Gastrocnemius medialis (tissue), 4 donors: ENCODE measurements around the gene KDM1A. TPM values are rescaled to one million over a fixed set of nuclear protein-coding genes. Genes with fewer than 3 reads are reported as not detected.

ENCODE experiments used
- ATAC-seq, 2 donors: fragments of 150-250 bp; one replicate each; pipeline ENCODE4 v1.9.1; 2016
- DNase-seq, 2 donors: peaks; one replicate each; pipeline ENCODE4 v3.0.0-alpha.2; 2019
- H3K27ac ChIP-seq, 4 donors: fragments of 200-600 bp; sonication (generic); 1 replicate in 1 of 4; 2 replicates in 3 of 4; pipeline ENCODE4 v1.5.1; 2016 to 2018; ENCODE audit warnings: mild to moderate bottlenecking in 2 of 4, moderate library complexity in 1 of 4
- H3K27me3 ChIP-seq, 3 donors: fragments of 200-600 bp; sonication (generic) in 2 of 3; 1 replicate in 1 of 3; 2 replicates in 2 of 3; pipeline versions ENCODE4 v1.5.1 to v1.6.0; 2016 to 2019; ENCODE audit warnings: mild to moderate bottlenecking in 1 of 3, moderate library complexity in 1 of 3
- H3K36me3 ChIP-seq, 2 donors: fragments of 200-600 bp; sonication (generic) in 1 of 2; one replicate each; pipeline ENCODE4 v1.5.1; 2017 to 2018
- H3K4me1 ChIP-seq, 2 donors: fragments of 200-600 bp; sonication (generic) in 1 of 2; one replicate each; pipeline ENCODE4 v1.5.1; 2016 to 2017; ENCODE audit warnings: mild to moderate bottlenecking in 2 of 2
- H3K4me3 ChIP-seq, 4 donors: fragments of 200-600 bp; sonication (generic) in 3 of 4; 1 replicate in 1 of 4; 2 replicates in 3 of 4; pipeline ENCODE4 v1.5.1; 2016 to 2019; ENCODE audit warnings: mild to moderate bottlenecking in 2 of 4
- H3K9me3 ChIP-seq, 3 donors: fragments of 200-600 bp; sonication (generic) in 2 of 3; 1 replicate in 1 of 3; 2 replicates in 2 of 3; pipeline ENCODE4 v1.5.1; 2016 to 2019
- CTCF ChIP-seq, 5 experiments: fragments of 450-650 bp in 3 of 5; fragments of 200-600 bp in 2 of 5; sonication (generic) in 2 of 5; IDR thresholded peaks in 4 of 5; conservative IDR thresholded peaks in 1 of 5; 1 replicate in 4 of 5; 2 replicates in 1 of 5; pipeline ENCODE4 v1.5.1; 2016 to 2019; ENCODE audit warnings: antibody characterized with exemption in 5 of 5, mild to moderate bottlenecking in 3 of 5, moderate library complexity in 3 of 5
- POLR2A ChIP-seq, 2 donors: fragments of 450-650 bp; IDR thresholded peaks; one replicate each; pipeline ENCODE4 v1.6.1; 2017; ENCODE audit warnings: antibody characterized with exemption in 2 of 2, mild to moderate bottlenecking in 2 of 2, moderate library complexity in 2 of 2
- in situ Hi-C, 4 donors: fragments of 200-750 bp; cut with MboI; loops; one replicate each; pipeline versions ENCODE4 v1.15.0 to v1.8.0; 2017; ENCODE audit warnings: low sequenced_read_pairs in 4 of 4
- intact Hi-C: fragments of 100-400 bp; cut with DNase I; formaldehyde crosslinking; loops from one replicate; pipeline ENCODE4 v1.15.1; 2023; ENCODE audit warnings: low total_unique reads
- microRNA-seq, 2 donors: library from miRNA; unstranded; fragments of <30 nt; microRNA quantifications; one replicate each; pipeline ENCODE4, GENCODE V29; 2016; ENCODE audit warnings: borderline replicate concordance in 2 of 2
- total RNA-seq, 4 donors: library from RNA; depleted of rRNA; stranded (reverse); fragments of >200 nt; gene quantifications; one replicate each; pipeline versions ENCODE4 v1.1.0 to v1.2.3, GENCODE V29; 2016

The KDM1A gene
- total RNA-seq, 4 donors from 2014 or later: 46.0 to 76.2 (median 58.7) TPM

- H3K4me3 ChIP-seq: no peak overlapping the region
- DNase-seq: no peak
- H3K4me1 ChIP-seq: peaks cover 15 to 17% of the 10 kb centered on the region in 2 donors
- H3K27ac ChIP-seq: no peak overlapping the region
- intact Hi-C loops: no loop called here
- in situ Hi-C loops: no loop called here
- no peak for TF ChIP-seq CTCF (IDR thresholded peaks at IDR 0.05 in 4 of 5, conservative IDR thresholded peaks at IDR 0.05 in 1 of 5)
- TF ChIP-seq POLR2A (IDR thresholded peaks at IDR 0.05): no peak
- no peaks in the 10 kb centered on the region for H3K36me3 ChIP-seq
- H3K9me3 ChIP-seq: no peaks in the 10 kb centered on the region
- H3K27me3 ChIP-seq: no peaks in the 10 kb centered on the region
- no peak for ATAC-seq
Measured at GRCh38 chr1:23126801-23127200, 107.5 kb downstream of the KDM1A start.

GRCh38 chr1:23129846-23130245 lies 110.6 kb downstream of the KDM1A start:
- TF ChIP-seq POLR2A (IDR thresholded peaks at IDR 0.05) (no peak), CTCF (IDR thresholded peaks at IDR 0.05 in 4 of 5, conservative IDR thresholded peaks at IDR 0.05 in 1 of 5) (no peak)
- no peak for ATAC-seq
- Histone ChIP-seq H3K4me1 (peaks cover 0 to 4% of the 10 kb centered on the region in 2 donors), H3K27ac (no peak overlapping the region), H3K9me3 (no peaks in the 10 kb centered on the region), H3K27me3 (no peaks in the 10 kb centered on the region), H3K4me3 (no peak overlapping the region), H3K36me3 (no peaks in the 10 kb centered on the region)
- intact Hi-C loops: no loop called here
- in situ Hi-C loops: no loop called here
- no peak for DNase-seq

GRCh38 chr1:23132033-23132432 lies 112.8 kb downstream of the KDM1A start:
- DNase-seq (no peak), ATAC-seq (no peak)
- H3K9me3 ChIP-seq: no peaks in the 10 kb centered on the region
- no peaks in the 10 kb centered on the region for H3K36me3 ChIP-seq
- no peak for TF ChIP-seq CTCF (IDR thresholded peaks at IDR 0.05 in 4 of 5, conservative IDR thresholded peaks at IDR 0.05 in 1 of 5)
- TF ChIP-seq POLR2A (IDR thresholded peaks at IDR 0.05): no peak
- H3K4me3 ChIP-seq: no peak overlapping the region
- no peaks in the 10 kb centered on the region for H3K4me1 ChIP-seq
- in situ Hi-C loops (no loop called here), intact Hi-C loops (no loop called here)
- H3K27me3 ChIP-seq: no peaks in the 10 kb centered on the region
- H3K27ac ChIP-seq: no peak overlapping the region

Small RNAs within 50 kb of the gene (microRNA-seq; reads per million reads assigned to microRNA genes)
- 0.85 to 1.2 reads per million in 2 donors for gene MIR3115
- 0 reads per million in 2 donors for gene MIR4419A

Other genes with a start within 250 kb of the KDM1A start
- not detected for gene LACTBL1, start 46.6 kb upstream of the KDM1A start, total RNA-seq
- gene TEX46, start 3.6 kb upstream of the KDM1A start, total RNA-seq: not detected
- 1 to 10 TPM; 4.1 to 5.4 (median 4.9) TPM for gene LUZP1, start 149.4 kb downstream of the KDM1A start, total RNA-seq
- not detected for gene HTR1D, start 198.0 kb downstream of the KDM1A start, total RNA-seq